Muscle of leg (tissue), 11 donors: ENCODE data around the gene DCLK2. TPM values are rescaled to one million over a fixed set of nuclear protein-coding genes. Genes with fewer than 3 reads are reported as not detected.

Source experiments
- DNase-seq: peaks from one replicate; pipeline ENCODE4 v3.0.0; 2013
- H3K27ac ChIP-seq: one replicate; pipeline ENCODE4 v1.5.1; 2013; ENCODE audit warnings: mild to moderate bottlenecking, low read length, control low read depth
- H3K27me3 ChIP-seq: one replicate; pipeline ENCODE4 v1.6.1; 2013; ENCODE audit warnings: low read length; ENCODE audit not compliant: control insufficient read depth, insufficient read depth
- H3K36me3 ChIP-seq: one replicate; pipeline ENCODE4 v1.6.1; 2013; ENCODE audit warnings: low read length; ENCODE audit not compliant: control insufficient read depth, insufficient read depth
- H3K4me1 ChIP-seq: one replicate; pipeline ENCODE4 v1.6.1; 2013; ENCODE audit warnings: low read length; ENCODE audit not compliant: control insufficient read depth, insufficient read depth
- H3K4me3 ChIP-seq: one replicate; pipeline ENCODE4 v1.5.1; 2013; ENCODE audit warnings: low read length, control low read depth
- H3K9me3 ChIP-seq: replicated peaks from 2 replicates; pipeline ENCODE4 v1.6.1; 2013; ENCODE audit warnings: low read depth, low read length; ENCODE audit not compliant: control insufficient read depth
- WGBS: methylation state at CpG from one replicate; pipeline ENCODE4 v1.1.5; 2013; ENCODE audit warnings: missing lambda C conversion rate; ENCODE audit not compliant: insufficient coverage; 5-methylcytosine and 5-hydroxymethylcytosine counted together
- polyA plus RNA-seq, 8 donors: library from polyadenylated mRNA; unstranded; fragments of 120-200 nt; gene quantifications; one replicate each; pipeline versions ENCODE4 v1.2.1 to v1.2.3, GENCODE V29; 2013; ENCODE audit warnings: inconsistent platforms in 1 of 8, low replicate concordance in 1 of 8; ENCODE audit not compliant: insufficient read length in 8 of 8, insufficient read depth in 1 of 8
- total RNA-seq: library from RNA; stranded (reverse); fragments of 120-200 nt; gene quantifications from one replicate; pipeline ENCODE4 v1.2.4, GENCODE V29; 2013

Gene DCLK2
- total and polyA plus RNA-seq, 9 donors = 4.5 to 10.0 (median 7.8) TPM

DNA sequence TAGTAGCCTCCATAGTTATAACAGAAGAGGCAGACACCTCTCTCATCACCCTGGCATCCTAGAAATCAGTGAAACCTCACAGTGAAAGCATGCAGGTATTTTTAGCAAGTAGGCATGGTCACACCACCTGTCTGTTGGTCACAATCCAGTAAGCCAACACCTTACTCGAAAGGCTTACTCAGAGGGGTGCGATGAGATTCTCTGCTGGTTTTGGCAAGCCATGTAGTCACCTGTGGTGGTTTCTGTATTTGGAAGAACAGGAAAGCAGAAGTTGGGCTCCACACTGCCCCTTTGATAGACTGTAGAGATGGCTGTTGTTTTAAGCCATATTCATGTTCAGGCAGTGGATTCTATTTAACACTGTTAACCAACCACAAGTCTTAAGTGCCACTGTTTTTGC, 134.7 kb downstream of the DCLK2 start:
- Histone ChIP-seq H3K27me3 (no peaks in the 10 kb centered on the region), H3K27ac (no peak overlapping the region), H3K4me1 (peaks cover 6% of the 10 kb centered on the region), H3K36me3 (no peaks in the 10 kb centered on the region), H3K9me3 (no peaks in the 10 kb centered on the region), H3K4me3 (no peak overlapping the region)
- WGBS = 100% methylated on average over 2 of the region's 2 CpGs
- DNase-seq = no peak

DNA sequence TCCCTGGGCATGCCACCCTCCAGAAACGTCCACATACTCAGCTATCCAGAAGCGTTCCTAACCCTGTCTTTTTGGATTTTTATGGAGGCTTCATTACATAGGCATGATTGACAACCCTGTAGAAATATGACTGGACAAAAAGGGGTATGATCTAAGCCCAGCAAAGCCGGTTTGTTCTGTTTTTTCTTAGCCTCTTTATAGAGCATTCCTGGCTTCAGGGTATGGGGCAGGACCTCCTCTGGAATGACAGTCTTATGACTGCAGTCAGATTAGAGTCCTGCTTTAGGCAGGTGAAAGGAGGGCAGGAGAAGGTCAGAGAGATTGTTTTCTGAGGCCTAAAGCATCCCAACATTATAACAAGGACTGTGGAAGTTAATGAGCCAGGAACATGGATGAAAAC, 137.4 kb downstream of the DCLK2 start:
- Histone ChIP-seq H3K27me3 (no peaks in the 10 kb centered on the region), H3K27ac (no peak overlapping the region), H3K4me3 (no peak overlapping the region), H3K4me1 (peaks cover 6% of the 10 kb centered on the region), H3K9me3 (no peaks in the 10 kb centered on the region), H3K36me3 (no peaks in the 10 kb centered on the region)
- DNase-seq = no peak
- no CpG with 5 or more reads among the region's 3 CpGs for WGBS

DNA sequence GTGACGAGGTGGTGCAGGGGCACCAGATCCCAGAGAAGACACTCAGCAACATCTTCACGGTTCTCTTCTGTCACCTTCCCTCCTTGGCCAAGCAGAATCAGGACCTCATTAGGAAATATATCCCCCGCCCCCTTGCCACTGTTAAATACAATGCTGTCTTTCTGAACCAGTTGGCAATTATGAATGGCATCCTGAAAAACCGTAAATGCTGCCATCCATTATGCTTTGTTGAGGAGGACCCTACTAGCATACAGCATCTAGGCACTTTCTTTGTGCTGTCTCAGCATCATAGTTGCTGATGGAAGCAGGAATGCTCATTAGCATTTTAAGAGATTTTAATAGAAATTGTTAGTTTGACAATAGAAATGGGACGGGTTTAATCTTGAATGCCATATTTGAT, 138.5 kb downstream of the DCLK2 start:
- no peak overlapping the region for H3K4me3 ChIP-seq
- no peaks in the 10 kb centered on the region for H3K27me3 ChIP-seq
- no peaks in the 10 kb centered on the region for H3K36me3 ChIP-seq
- DNase-seq = no peak
- H3K9me3 ChIP-seq = no peaks in the 10 kb centered on the region
- H3K4me1 ChIP-seq = no peaks in the 10 kb centered on the region
- H3K27ac ChIP-seq = no peak overlapping the region
- WGBS = 100% methylated on average over 2 of the region's 5 CpGs

DNA sequence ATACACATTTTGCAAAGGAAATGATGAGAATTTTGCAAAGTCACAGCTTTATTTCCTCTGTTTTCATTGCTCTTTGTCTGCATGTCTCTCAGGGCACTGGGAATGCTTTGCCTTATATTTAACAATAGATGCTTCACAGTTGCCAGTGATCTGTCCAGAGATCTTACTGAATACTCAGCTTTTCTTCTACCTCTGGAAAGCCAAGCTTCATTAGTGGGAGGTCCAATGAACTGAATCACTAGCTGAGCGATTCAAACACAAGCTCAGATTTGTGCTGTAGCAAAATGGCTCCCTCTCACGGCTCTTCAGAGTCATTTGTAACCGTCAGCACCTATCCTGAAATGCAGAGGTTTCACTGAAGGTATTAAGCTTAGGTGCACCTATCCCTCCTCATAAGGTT, 138.9 kb downstream of the DCLK2 start:
- 13% methylated on average over 1 of the region's 3 CpGs for WGBS
- Histone ChIP-seq H3K27me3 (no peaks in the 10 kb centered on the region), H3K4me1 (no peaks in the 10 kb centered on the region), H3K27ac (no peak overlapping the region), H3K36me3 (no peaks in the 10 kb centered on the region), H3K9me3 (no peaks in the 10 kb centered on the region), H3K4me3 (no peak overlapping the region)
- peak; percentile 82 for DNase-seq

DNA sequence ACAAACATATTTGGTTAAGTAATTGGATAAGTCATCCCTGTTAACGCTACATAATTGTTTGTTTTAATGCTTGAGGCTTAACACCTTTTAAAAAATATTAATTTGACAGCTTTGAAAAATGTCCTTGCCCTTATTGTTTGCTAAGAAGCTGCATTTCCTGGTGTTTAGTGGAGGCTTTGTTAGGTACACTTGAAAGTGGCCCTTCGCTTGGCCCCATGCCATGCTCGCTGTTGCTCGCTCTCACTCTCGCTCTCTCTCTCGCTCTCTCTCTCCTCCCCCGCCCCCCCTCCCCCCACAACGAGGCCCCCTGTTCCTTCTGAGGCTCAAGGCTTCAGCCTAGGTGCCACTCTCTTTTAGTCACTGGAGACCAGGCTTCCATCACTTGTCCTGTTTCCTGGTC, 139.6 kb downstream of the DCLK2 start:
- 93% methylated on average over 4 of the region's 8 CpGs for WGBS

DNA sequence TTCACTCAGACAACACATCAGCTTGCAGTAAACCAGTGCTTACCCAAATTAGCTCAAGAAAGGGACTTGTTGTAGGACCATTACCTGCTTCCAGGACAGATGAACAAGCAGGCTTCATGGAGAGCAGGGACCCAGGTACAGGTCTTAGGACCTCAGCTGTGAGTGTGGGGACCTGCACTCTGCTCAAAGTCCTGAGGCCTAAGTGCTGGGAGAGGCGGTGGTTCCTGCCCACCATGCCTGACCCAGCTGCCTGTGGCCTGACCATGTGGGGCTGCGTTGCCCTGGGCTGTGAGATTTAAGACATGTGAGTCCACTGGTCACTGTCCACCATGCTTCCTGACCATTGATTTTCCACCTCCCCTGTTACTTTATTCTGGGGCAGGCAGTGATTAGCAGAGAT, 140.2 kb downstream of the DCLK2 start:
- DNase-seq = no peak
- Histone ChIP-seq H3K9me3 (no peaks in the 10 kb centered on the region), H3K4me1 (no peaks in the 10 kb centered on the region), H3K36me3 (no peaks in the 10 kb centered on the region), H3K27me3 (no peaks in the 10 kb centered on the region), H3K27ac (no peak overlapping the region), H3K4me3 (no peak overlapping the region)
- 100% methylated on average over 1 of the region's 2 CpGs for WGBS

More for the DNA sequence above, 139.6 kb downstream of the DCLK2 start:
- no peak for DNase-seq
- Histone ChIP-seq H3K4me1 (no peaks in the 10 kb centered on the region), H3K4me3 (no peak overlapping the region), H3K36me3 (no peaks in the 10 kb centered on the region), H3K27me3 (no peaks in the 10 kb centered on the region), H3K27ac (no peak overlapping the region), H3K9me3 (no peaks in the 10 kb centered on the region)

DNA sequence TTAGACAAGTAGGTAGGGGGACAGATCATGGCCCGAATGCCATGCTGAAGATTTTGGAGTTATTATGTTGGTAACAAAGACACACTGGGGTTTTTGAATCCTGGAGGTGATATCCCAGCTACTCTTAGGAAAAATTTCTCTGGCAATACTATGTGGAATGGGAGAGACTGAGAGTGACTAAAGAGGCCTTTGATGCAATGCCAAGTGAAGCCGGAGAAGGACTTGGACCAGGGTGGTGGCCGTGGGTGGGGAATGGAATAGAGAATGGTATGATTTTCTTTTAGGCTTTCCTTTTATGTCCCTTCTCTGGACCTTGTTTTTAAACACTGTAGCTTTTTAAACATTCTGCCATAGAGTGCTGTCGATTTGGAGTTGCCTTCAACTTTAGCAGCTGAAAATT, 141.6 kb downstream of the DCLK2 start:
- no peaks in the 10 kb centered on the region for H3K4me1 ChIP-seq
- no peak overlapping the region for H3K4me3 ChIP-seq
- 100% methylated on average over 1 of the region's 4 CpGs for WGBS
- H3K27ac ChIP-seq = no peak overlapping the region
- no peaks in the 10 kb centered on the region for H3K9me3 ChIP-seq
- H3K36me3 ChIP-seq = peaks cover 2% of the 10 kb centered on the region
- no peaks in the 10 kb centered on the region for H3K27me3 ChIP-seq
- no peak for DNase-seq

DNA sequence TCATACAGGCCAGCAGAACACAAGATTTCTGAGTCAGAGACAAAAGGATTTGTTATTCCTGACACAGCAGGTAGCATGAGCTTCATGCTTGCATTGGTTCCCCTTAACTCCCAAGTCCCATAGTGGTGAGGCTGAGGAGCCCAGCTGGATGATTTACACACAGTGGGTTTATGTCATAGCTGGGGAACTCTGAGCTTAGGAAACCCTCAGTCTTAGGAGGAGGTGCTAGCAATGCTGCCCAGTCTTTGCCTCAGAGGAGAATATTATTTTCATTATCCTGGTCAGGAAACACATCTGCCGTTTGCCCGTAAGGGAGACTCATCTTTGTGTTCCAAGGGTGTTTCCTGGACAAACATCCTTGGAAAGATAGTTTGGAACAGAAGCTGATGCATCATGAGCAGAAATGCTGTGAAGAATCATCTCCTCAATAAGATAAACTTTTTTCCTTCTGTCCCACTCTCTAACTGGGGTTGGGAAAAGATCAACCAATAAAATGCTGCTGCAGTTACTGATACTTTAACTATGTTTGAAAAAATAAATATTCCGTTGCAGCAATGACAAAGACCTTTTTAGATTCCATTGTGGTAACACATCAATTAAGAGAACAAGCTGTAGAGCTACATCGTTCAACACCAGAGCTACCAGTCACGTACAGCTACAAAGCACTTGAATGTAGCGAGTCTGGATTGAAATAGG, 146.8 kb downstream of the DCLK2 start:
- WGBS = 80% methylated on average over 1 of the region's 6 CpGs
- Histone ChIP-seq H3K27ac (no peak overlapping the region), H3K36me3 (peaks cover 2% of the 10 kb centered on the region), H3K4me3 (no peak overlapping the region), H3K4me1 (peaks cover 2% of the 10 kb centered on the region), H3K9me3 (no peaks in the 10 kb centered on the region), H3K27me3 (no peaks in the 10 kb centered on the region)
- DNase-seq = no peak

DNA sequence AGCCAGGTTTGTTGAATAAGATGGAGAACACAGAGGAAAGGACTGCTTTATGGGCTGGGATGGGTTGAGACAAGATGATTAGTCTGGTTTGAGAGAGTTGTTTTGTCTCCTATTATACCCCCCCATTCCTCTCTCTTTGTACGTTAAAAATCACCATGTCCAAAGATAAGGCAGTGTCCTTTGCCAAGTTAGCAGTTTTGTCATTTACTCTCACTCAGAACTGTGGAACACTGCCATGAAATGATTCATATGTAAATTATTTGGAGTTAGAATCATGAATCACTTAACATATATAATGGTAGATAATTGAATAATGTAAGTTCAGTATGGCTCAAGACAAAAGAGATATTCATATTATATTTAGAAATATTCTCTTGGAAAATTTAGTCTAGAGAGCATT, 151.3 kb downstream of the DCLK2 start:
- WGBS = no CpG with 5 or more reads among the region's 1 CpG
- DNase-seq = peak; percentile 44
- peaks cover 5% of the 10 kb centered on the region for H3K4me1 ChIP-seq

DNA sequence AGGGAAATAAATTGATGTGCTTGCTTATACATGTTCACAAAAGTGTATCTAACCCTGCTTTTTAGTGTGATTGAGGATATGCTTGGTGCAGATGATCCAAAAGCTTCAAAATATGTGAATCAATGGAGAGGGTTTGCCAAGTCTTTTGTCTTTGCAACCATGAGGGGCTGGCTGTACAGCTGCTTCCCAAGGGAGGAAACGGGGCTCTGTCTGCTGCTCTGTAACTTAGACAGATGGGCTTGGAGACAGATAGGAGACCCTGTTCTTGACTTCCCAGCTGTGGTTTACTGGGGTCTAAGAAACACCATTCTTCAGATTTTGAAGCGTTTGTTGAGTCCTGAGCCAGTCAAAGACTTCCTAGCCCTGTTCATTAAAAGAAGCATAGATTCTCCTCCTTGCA, 152.3 kb downstream of the DCLK2 start:
- H3K9me3 ChIP-seq = no peaks in the 10 kb centered on the region
- no peak overlapping the region for H3K4me3 ChIP-seq
- 25% methylated on average over 1 of the region's 2 CpGs for WGBS

More for the DNA sequence above, 151.3 kb downstream of the DCLK2 start:
- Histone ChIP-seq H3K4me3 (no peak overlapping the region), H3K36me3 (peaks cover 12% of the 10 kb centered on the region), H3K27ac (no peak overlapping the region), H3K9me3 (no peaks in the 10 kb centered on the region), H3K27me3 (no peaks in the 10 kb centered on the region)

More for the DNA sequence above, 152.3 kb downstream of the DCLK2 start:
- no peak for DNase-seq
- Histone ChIP-seq H3K36me3 (peaks cover 14% of the 10 kb centered on the region), H3K27me3 (no peaks in the 10 kb centered on the region), H3K27ac (no peak overlapping the region), H3K4me1 (peaks cover 5% of the 10 kb centered on the region)
